K562 (cell line): ENCODE measurements around the gene SLFN12. TPM values are rescaled to one million over a fixed set of nuclear protein-coding genes. Genes with fewer than 3 reads are reported as not detected.
"Not testable (repeated sequence)": the region's sequence is repeated elsewhere in the genome, so short reads cannot be mapped to it uniquely, and the experiment has no call there.

Source experiments
- ATAC-seq: fragments of 200-7000 bp; cut with Tn5 transposase; 3 replicates; pipeline ENCODE4 v1.9.1; 2020; ENCODE audit warnings: moderate library complexity
- BruUV-seq: library from RNA; stranded (reverse); fragments of 400-500 nt; replicated peaks from 2 replicates; lab custom pipeline; 2021; lab: Mats Ljungman, UMichigan
- CTCF ChIA-PET: fragments of 300-600 bp; formaldehyde crosslinking; extraction: SDS; loops from one replicate; lab custom pipeline; 2021; ENCODE audit warnings: low intra/inter-chr PET ratio; lab: Yijun Ruan, JAX
- POLR2A ChIA-PET: fragments of 300-600, 350-650 bp; sonication (Branson Sonifier 250); formaldehyde crosslinking; extraction: SDS; loops from one replicate; lab custom pipeline; 2021; ENCODE audit warnings: antibody characterized with exemption, inconsistent platforms; lab: Yijun Ruan, JAX
- DNase-seq, 4 experiments: peaks; one replicate each; pipeline versions ENCODE4 v3.0.0 to v3.0.0-alpha.2; 2011 to 2018; ENCODE audit warnings: low spot score in 3 of 4, mixed read lengths in 3 of 4; ENCODE audit errors: extremely low read depth in 1 of 4
- FAIRE-seq: peaks from 2 replicates; lab custom pipeline; 2011; peaks lifted over from hg19 to GRCh38; lab: Jason Lieb, UNC
- H2AFZ ChIP-seq: 2 replicates; pipeline ENCODE4 v1.6.0; 2011; ENCODE audit warnings: low read depth, low read length, control low read depth, inconsistent platforms
- H3K27ac ChIP-seq: fragments of 200-600 bp; 3 replicates; pipeline ENCODE4 v1.8.0; 2011; ENCODE audit warnings: low read depth, mild to moderate bottlenecking, control low read depth, inconsistent platforms, low read length, moderate library complexity, mixed read lengths; ENCODE audit errors: extremely low read depth
- H3K27me3 ChIP-seq, 2 experiments: fragments of 300-600 bp in 1 of 2; 2 replicates in 1 of 2; 3 replicates in 1 of 2; pipeline versions ENCODE4 v1.6.0 to v1.8.0; 2011; ENCODE audit warnings: inconsistent platforms in 2 of 2, low read length in 2 of 2, mild to moderate bottlenecking in 1 of 2, mixed read lengths in 1 of 2, moderate library complexity in 1 of 2; ENCODE audit not compliant: control insufficient read depth in 2 of 2, insufficient read depth in 2 of 2
- H3K36me3 ChIP-seq: fragments of 300-600 bp; 3 replicates; pipeline ENCODE4 v1.8.0; 2011; ENCODE audit warnings: mild to moderate bottlenecking, low read length, inconsistent platforms; ENCODE audit not compliant: control insufficient read depth, insufficient read depth
- H3K4me1 ChIP-seq, 2 experiments: fragments of 200-600 bp in 1 of 2; replicated peaks in 1 of 2; 2 replicates in 1 of 2; 3 replicates in 1 of 2; pipeline versions ENCODE4 v1.5.1 to v1.8.0; 2011; ENCODE audit warnings: inconsistent platforms in 2 of 2, low read length in 2 of 2, mild to moderate bottlenecking in 1 of 2, mixed read lengths in 1 of 2, moderate library complexity in 1 of 2; ENCODE audit not compliant: control insufficient read depth in 2 of 2, insufficient read depth in 2 of 2
- H3K4me2 ChIP-seq: 2 replicates; pipeline ENCODE4 v1.6.1; 2011; ENCODE audit warnings: low read length, control low read depth, inconsistent platforms, mixed read lengths; ENCODE audit not compliant: insufficient read depth
- H3K4me3 ChIP-seq: fragments of 200-600 bp; sonication (generic), shearing (Covaris generic); 2 replicates; pipeline ENCODE4 v1.5.1; 2016; ENCODE audit warnings: control low read depth, inconsistent platforms
- H3K79me2 ChIP-seq: fragments of 200-600 bp; 3 replicates; pipeline ENCODE4 v1.8.0; 2011; ENCODE audit warnings: low read length, inconsistent platforms; ENCODE audit not compliant: control insufficient read depth, insufficient read depth
- H3K9ac ChIP-seq, 2 experiments: 2 replicates each; pipeline versions ENCODE4 v1.6.0 to v1.6.1; 2011; ENCODE audit warnings: low read depth in 2 of 2, low read length in 2 of 2, control low read depth in 1 of 2, inconsistent platforms in 1 of 2, mild to moderate bottlenecking in 1 of 2, mixed read lengths in 1 of 2; ENCODE audit not compliant: insufficient read depth in 1 of 2
- H3K9me1 ChIP-seq: one replicate; pipeline ENCODE4 v1.6.0; 2011; ENCODE audit warnings: inconsistent platforms, mild to moderate bottlenecking, low read length, moderate library complexity; ENCODE audit not compliant: control insufficient read depth, insufficient read depth
- H3K9me3 ChIP-seq: replicated peaks from 2 replicates; pipeline ENCODE4 v1.5.1; 2011; ENCODE audit warnings: low read depth, low read length, inconsistent platforms; ENCODE audit not compliant: control insufficient read depth, insufficient read depth
- H4K20me1 ChIP-seq: replicated peaks from 2 replicates; pipeline ENCODE4 v1.6.1; 2011; ENCODE audit warnings: low read length, inconsistent platforms, mixed read lengths; ENCODE audit not compliant: control insufficient read depth, insufficient read depth
- ATF4 ChIP-seq: fragments of 450-650 bp; formaldehyde crosslinking; IDR thresholded peaks from 2 replicates; pipeline ENCODE4 v1.4.0; 2022; ENCODE audit warnings: mild to moderate bottlenecking, moderate library complexity
- CBFA2T3 ChIP-seq: fragments of 450-650 bp; IDR thresholded peaks from 2 replicates; pipeline ENCODE4 v1.6.1; 2017
- ETS1 ChIP-seq: conservative IDR thresholded peaks from 2 replicates; pipeline ENCODE4 v1.6.1; 2011; ENCODE audit warnings: low read depth, mild to moderate bottlenecking, low read length; ENCODE audit not compliant: control insufficient read depth
- FOXP4 ChIP-seq: sonication (generic); formaldehyde crosslinking; IDR thresholded peaks from 2 replicates; pipeline ENCODE4 v1.8.0; 2022; ENCODE audit warnings: mild to moderate bottlenecking, missing genetic modification reagents, borderline replicate concordance
- PTBP1 ChIP-seq: fragments of 200-400 bp; formaldehyde crosslinking; IDR thresholded peaks from 2 replicates; pipeline ENCODE4 v1.6.1; 2017; ENCODE audit warnings: low read depth, low read length
- ZBTB12 ChIP-seq: fragments of 250-450 bp; sonication (Bioruptor Pico); IDR thresholded peaks from 2 replicates; pipeline ENCODE4 v1.4.0; 2020
- ZNF316 ChIP-seq: fragments of 450-650 bp; IDR thresholded peaks from 2 replicates; pipeline ENCODE4 v1.6.1; 2016
- ZNF609 ChIP-seq: sonication (generic); formaldehyde crosslinking; IDR thresholded peaks from 2 replicates; pipeline ENCODE4 v1.8.1; 2023; ENCODE audit warnings: missing genetic modification reagents, mild to moderate bottlenecking, borderline replicate concordance
- WGBS: fragments of 100-300 bp; shearing (Covaris generic); methylation state at CpG from one replicate; pipeline ENCODE4 v1.1.6; 2016; ENCODE audit warnings: low coverage, mixed read lengths; ENCODE audit not compliant: insufficient coverage; ENCODE audit errors: missing lambda C conversion rate; 5-methylcytosine and 5-hydroxymethylcytosine counted together
- in situ Hi-C: fragments of 300-500 bp; cut with MboI; formaldehyde crosslinking; loops from 4 replicates; pipeline ENCODE4 v1.15.0; 2018; ENCODE audit warnings: inconsistent platforms, mixed read lengths
- intact Hi-C: fragments of 100-400 bp; cut with micrococcal nuclease; formaldehyde crosslinking; loops from 2 replicates; pipeline ENCODE4 v1.14.2; 2022
- polyA plus RNA-seq, 8 experiments: library from polyadenylated mRNA; depleted of rRNA in 4 of 8; stranded (reverse) in 5 of 8; unstranded in 3 of 8; fragments of >200 nt; fragmentation: Nextera tagmentation in 2 of 8; fragmentation: Illumina TruSeq in 1 of 8; extraction: Ambion mirVana in 2 of 8; extraction: Trizol in 1 of 8; gene quantifications; 2 replicates each; pipeline versions ENCODE4 v1.2.1 to v1.2.3, GENCODE V29; 2011 to 2014; ENCODE audit warnings: inconsistent platforms in 1 of 8, missing spikeins in 1 of 8
- total RNA-seq, 7 experiments: library from RNA; depleted of rRNA in 6 of 7; stranded (reverse); fragments of >200 nt in 6 of 7; fragmentation: Illumina TruSeq in 2 of 7; extraction: Trizol in 2 of 7; gene quantifications; 2 replicates each; pipeline versions ENCODE4 v1.2.1 to v1.2.3, GENCODE V29; 2011 to 2021; ENCODE audit warnings: low replicate concordance in 1 of 7

SLFN12 gene
- total and polyA plus RNA-seq, 9 of the 15 experiments (the other 6 are each of a cell fraction or from before 2014, with no cell fraction given), result 0.01 to 0.09 (median 0.07) TPM; not detected in 6

- TF ChIP-seq ETS1 (no peak), FOXP4 (CRISPR knock-in tag) (no peak), ATF4 (no peak), CBFA2T3 (no peak), PTBP1 (no peak), ZBTB12 (no peak), ZNF316 (no peak), ZNF609 (CRISPR knock-in tag) (no peak)
These were observed 27.9 kb downstream of the SLFN12 start (continued) for GRCh38 chr17:35404360-35404759.

GRCh38 chr17:35393783-35394182, 38.5 kb downstream of the SLFN12 start:
- CTCF ChIA-PET, H3K4me1 ChIP-seq, H3K9ac ChIP-seq, POLR2A ChIA-PET, H4K20me1 ChIP-seq, H2AFZ ChIP-seq, H3K27ac ChIP-seq, H3K4me3 ChIP-seq, H3K36me3 ChIP-seq, BruUV-seq, in situ Hi-C loops, intact Hi-C loops, H3K9me1 ChIP-seq, DNase-seq, H3K79me2 ChIP-seq, H3K4me2 ChIP-seq, H3K9me3 ChIP-seq, FAIRE-seq, ATAC-seq, H3K27me3 ChIP-seq: not testable (repeated sequence)
- WGBS, result 2% methylated on average over 13 of the region's 13 CpGs
